GM21447 (cell line): ENCODE results near the gene TMEM266.

Experiments
- ATAC-seq: cut with Tn5 transposase; IDR thresholded peaks from one replicate; pipeline ENCODE4 v1.9.1; 2021; ENCODE audit not compliant: unreplicated experiment

The TMEM266 gene

DNA sequence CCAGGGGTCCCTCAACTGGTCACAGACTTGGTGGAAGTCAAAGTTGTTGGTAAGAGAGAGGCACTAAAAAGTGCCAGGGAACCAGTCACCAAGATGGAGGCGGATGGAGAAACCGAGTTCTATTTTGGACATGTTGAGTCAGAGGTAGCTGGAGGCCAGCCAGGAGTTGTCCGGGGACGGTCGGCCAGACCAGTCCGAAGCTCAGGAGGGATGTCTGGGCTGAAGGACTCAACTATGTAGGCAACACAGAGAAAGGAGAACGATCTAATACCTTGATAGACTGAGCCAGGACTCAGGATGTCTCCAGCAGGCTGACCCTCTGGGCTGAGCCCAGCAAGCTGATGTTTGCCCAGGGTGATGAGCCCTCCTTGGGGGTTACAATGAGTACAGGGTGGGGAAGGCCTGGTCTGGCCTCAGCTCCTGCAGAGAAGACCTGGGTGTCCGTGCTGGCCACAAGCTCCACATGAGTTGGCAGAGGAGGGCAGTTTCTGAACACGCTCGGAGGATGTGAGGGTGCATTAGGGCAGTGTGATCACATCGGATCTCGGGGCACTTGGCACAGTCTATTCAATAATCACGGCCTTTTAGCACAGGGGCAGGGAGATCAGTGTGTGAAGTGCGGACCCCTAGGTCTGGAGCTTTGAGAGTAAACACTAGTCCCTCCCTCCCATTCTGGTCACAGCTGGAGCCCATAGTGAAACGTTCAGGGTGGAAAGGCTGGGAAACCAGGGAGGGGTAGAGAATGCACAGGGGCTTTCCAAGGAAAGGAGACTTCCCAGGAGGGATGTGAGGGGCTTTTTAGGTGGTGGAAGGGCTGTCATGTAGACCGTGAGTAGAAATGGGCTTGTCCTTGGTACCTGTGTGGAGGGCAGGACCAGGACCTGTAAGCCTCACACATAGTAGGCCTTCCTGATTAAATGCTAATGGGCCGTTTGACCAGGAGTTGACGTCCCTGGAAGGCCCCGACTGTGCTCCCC lies 139.6 kb downstream of the TMEM266 start:
- no peak for ATAC-seq

DNA sequence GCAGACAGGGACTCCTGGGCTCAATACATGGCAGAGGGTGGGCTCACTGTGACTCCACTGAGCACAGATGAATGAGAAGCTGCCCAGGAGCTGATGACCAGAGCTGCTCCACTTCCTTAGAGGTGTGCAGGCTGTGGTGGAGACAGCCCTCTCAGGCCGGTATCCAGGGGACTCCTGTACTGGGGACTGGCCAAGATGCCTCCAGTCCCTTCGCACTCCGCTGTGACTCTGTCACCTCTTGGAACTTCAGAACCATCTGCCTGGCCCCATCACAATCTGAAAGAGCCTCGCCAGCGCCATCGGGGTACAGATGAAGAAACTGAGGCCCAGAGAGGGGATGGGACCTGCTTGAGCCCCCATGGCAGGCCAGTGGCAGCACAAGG lies 140.3 kb downstream of the TMEM266 start:
- ATAC-seq, result no peak

DNA sequence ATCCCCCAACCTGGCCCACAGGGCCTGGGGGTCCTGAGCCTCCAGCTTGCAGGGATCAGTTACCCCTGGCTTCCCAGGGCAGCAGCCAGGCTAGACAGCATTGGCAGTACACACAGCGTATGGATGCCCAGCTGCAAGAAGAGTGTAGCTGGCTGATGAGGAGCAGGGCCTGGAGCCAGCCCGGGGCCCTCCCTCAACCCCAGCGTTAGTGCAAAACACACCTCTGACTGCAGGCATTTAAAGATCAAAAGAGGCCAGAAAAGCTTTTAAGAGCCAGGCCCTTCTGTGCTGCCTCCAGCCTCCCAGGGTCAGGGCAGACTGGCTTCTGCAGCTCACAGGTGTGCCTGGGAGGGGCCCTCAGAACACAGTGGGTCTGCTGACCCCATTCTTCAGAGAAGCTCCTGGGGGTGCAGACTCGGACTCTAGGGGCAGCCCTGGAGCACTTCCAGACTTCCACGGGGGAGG lies 140.9 kb downstream of the TMEM266 start:
- ATAC-seq, result no peak

DNA sequence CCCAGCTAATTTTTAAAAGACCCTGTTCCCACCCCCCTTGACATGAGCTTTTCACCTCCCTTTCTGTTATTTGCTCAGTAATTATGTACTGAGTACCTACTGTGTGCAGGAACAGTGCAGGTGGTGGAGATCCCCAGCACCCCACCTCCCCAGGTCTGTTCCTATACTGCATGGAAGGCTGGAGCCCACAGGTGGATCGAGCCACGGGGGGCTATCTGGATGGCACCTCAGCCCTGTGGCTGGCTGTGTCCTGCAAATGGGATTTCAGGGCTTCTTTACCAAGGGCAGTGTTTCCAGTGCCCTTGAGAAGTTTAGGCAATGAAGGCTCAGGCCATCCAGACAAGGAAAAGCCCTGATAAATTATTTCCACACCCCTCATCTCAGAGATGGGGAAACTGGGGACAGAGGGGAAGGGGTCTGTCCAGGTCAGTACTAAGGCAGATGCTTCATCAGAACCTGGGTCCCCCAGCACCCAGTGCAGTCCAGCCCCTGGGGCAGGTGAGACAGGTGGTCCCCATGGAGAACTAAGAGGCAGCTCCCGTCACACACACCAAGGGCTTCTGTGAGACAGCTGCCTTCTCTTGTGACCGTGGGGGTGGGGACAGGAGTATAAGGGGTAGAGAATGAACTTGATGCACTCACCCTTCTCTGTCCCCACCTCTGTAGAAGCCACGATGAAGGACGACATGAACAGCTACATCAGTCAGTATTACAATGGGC lies 141.9 kb downstream of the TMEM266 start:
- no peak for ATAC-seq

- no peak for ATAC-seq
Measured at GRCh38 chr15:76203346-76204108, 143.7 kb downstream of the TMEM266 start.

DNA sequence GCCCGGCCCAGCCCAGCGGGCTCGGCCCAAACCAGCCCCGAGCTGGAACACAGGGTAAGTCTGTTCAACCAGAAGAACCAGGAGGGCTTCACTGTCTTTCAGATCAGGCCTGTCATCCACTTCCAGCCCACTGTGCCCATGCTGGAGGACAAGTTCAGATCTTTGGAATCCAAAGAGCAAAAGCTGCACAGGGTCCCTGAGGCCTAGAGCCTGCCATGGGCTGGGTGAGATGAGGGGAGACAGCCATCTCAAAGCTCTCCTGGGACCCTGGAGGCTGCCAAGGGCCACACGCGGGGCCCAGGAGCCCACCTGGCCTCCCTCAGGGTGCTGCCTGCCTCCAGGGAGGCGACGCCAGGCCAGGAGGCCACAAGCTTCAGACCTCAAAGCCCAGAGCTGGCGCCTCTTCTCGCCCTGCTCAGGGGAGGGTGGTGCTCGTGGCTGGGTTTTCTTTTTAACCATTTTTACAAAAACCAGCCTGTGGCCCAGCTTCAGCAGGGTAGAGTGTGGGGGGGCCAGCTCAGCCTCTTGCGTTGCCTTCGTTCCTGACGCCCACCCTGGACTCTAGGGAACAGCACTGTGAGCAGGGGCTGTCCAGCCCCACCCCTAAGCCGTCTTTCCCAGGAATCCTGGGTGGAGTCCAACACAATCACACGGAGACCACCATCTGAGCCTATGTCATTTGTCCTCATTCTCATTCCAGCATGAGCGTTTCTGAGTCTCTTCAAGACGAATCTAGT lies 144.5 kb downstream of the TMEM266 start:
- ATAC-seq, result no peak

DNA sequence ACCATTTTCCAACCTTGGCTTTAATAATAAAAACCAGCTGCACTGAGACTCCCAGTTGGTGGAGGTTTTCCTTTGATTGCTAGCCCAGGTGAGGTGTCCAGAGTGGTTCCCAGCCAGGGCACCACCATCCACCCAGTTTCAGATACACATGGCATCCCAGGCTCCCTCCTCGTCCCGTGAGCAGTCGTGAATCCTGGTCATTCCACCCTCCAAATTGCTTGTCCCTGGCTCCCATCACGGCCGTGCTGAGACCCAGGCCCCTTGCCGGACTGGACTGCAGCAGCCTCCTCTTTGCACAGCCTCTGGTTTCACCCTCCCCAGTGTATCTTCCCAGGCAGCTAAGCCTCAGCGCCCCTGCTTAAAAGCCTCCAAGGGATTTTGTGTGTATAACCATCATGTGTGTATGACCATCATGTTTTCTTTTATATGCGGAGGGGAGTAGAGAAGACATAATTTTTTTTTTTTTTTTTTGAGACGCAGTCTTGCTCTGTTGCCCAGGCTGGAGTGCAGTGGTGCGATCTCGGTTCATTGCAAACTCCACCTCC lies 145.2 kb downstream of the TMEM266 start:
- ATAC-seq, result no peak

- ATAC-seq, result no peak
Measured at GRCh38 chr15:76206325-76206976, 146.7 kb downstream of the TMEM266 start.

DNA sequence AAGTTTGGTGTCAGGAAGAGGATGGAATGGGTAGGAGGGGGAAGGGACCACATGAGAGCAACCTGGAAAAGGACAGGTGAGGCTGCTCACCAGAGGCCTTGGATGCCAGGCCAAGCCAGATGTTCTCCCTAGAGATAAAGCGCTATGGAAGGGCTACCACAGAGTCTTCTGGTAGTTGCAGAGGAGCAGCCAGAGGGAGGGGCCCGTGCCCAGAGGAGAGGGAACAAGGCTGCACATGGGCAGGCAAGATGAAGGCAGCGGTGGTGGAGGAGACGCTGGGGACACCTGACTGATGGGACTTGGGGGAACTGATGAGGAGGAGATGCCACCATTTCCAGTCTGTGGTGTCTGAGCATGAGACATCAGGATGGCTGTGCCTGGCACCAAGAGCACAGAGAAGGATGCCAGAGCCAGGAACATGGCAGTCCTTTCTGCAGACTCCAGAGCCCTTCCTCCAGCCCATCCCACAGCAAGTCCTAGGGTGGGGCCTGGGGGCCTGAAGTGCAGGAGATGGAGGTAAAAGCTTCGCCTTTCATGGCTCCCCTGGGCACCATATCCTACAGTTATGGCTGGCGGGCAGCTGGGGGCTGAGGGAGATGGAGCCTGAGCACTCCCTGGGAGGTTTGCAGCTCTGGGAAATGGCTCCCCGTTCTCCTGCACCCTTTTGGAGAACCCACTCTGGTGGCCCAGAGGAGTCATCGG lies 148.4 kb downstream of the TMEM266 start:
- ATAC-seq, result no peak

- ATAC-seq, result no peak
Measured at GRCh38 chr15:76208786-76209424, 149.1 kb downstream of the TMEM266 start.

- no peak for ATAC-seq
Measured at GRCh38 chr15:76209523-76209922, 149.7 kb downstream of the TMEM266 start.

DNA sequence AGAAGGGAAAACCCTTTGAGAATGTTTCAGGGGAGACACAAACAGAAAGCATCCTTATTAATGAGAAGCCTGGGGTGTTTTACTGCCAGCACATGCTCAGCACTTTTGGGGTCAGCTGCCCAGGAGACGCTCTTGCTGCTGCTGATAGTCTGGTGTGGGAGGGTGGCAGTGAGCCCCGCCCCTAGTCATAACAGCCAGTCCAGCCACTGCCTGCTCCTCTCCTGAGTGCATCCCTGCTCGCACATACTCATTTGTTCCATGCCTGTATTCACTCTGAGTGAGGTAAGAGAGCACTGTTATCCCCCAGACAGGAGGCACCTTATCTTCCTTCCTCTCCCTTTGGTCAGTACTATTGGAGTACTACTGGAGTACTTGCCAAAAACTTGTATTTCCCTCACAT lies 150.2 kb downstream of the TMEM266 start:
- no peak for ATAC-seq

DNA sequence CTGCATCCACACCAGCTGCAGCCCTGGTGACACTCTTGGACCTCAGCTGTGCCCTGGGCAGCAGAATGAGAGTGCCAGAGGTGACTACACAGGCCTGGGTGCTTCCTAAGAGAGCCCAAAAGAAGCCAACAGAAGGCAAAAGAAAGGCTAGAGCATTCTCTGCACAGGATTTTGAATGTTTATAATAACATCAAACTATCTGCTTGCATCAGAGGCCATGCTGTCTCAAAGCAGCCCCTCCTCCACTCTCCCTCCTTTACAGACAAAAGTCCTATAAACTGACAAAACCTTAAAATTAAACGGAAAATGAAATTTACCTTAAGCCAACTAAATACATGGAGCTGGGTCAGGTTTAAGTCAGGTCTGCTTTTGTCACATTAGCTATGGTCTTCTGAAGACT lies 155.8 kb downstream of the TMEM266 start:
- no peak for ATAC-seq

DNA sequence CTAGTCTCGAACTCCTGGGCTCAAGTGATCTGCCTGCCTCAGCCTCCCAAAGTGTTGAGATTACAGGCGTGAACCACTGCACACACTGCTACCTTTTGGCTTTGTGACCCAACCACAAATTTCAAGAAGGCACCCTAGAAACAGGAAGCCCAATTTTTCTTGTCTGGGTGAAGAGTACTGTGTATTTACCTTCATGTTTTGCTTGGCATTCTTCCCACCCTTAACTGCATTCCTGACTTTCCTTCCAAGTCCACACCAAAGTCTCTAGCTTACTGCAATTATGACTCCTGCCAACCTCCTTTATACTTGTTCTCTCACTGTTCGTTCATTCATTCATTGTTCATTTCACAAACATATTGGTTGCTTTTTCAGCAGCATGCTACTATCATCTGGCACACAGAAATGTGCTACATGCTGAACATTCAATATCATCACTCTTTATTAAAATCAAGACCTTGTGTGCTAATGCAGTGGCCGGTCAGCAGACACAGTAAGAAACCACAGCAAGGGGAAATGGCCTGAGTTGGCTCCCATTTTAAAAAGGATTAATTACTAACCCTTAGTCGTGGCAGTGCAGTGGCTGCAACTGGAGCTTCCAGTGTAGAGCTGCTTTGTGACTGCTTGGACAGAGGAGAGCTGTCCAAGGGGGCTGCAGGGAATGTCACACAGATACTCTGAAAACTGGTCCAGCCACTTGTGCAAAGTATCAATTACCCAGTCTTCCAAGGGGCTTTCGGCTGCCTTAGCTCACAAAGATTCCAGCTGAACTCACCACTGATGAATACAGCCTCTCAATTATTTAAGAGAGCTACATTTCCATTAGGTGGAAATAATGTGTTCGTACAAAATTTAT lies 157.5 kb downstream of the TMEM266 start:
- no peak for ATAC-seq

DNA sequence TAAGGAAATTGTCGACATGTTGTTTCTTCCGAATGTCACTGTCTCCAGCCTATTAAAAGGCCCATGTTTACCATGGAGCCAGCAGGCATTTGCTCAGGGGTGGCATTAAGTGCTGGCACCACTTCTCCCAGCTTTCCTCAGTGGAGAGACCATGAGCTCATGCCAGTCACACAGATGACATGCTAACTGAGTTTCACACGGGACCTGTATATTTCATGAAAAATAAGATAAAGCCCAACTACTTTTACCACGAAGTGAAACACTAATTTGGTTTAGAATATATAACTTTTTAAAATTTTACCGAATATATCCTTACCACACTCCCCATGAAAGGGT lies 158.1 kb downstream of the TMEM266 start:
- no peak for ATAC-seq

DNA sequence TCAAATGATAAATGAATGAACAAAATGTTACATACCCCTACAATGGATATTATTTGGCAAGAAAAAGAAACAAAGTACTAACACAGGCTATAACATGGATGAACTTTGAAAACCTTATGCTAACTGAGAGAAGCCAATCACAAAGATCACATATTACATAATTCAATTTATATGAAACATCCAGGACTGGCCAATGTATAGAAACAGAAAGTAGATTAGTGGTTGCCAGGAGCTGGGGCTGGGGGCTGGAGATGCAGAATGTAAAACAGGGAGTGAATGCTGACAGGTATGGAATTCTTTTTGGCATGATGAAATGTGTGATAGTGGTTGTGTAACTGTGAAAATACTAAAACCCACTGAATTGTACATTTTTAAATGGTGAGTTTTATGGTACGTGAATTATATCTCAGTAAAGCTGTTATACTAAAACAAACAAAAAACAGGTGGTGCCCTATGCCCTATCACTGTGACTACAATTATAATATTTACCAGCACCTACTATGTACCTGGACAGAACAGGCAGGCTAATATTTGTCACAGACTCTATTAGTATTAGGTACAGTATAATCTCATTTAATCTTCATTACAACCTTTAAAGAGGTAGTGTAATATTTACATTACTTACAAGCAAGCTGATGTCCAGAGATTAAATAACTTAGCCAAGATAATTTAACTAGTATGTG lies 161.4 kb downstream of the TMEM266 start:
- no peak for ATAC-seq

DNA sequence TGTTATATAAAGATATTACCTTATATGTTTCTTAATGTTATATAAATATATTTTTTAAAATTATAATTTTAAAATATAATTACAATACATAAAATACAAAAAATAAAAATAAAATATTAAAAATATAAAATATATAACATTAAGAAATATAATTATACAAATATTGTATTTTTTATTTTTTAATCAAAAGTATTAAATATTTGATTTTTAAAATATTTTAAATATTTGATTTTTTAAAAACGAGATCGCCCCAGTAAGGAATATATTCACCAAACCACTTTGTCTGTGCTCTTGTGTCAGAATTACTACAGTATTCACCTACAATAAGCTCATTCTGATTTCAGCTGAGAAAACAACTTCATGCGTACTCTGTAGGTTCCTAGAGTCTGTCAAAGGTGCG lies 162.4 kb downstream of the TMEM266 start:
- ATAC-seq, result no peak
